Right lobe of liver (tissue), 6 donors: ENCODE data around the gene ZMYND8. TPM values are rescaled to one million over a fixed set of nuclear protein-coding genes. Genes with fewer than 3 reads are reported as not detected.

Source experiments
- ATAC-seq, 4 donors: fragments of 200-7000 bp; cut with Tn5 transposase; one replicate each; pipeline ENCODE4 v1.9.1; 2020; ENCODE audit warnings: mild to moderate bottlenecking in 4 of 4, moderate library complexity in 4 of 4
- DNase-seq, 3 donors: peaks; one replicate each; pipeline ENCODE4 v3.0.0-alpha.2; 2020
- H3K27ac ChIP-seq, 3 donors: fragments of 200-600 bp; one replicate each; pipeline ENCODE4 v1.8.0; 2022
- H3K27me3 ChIP-seq, 2 donors: fragments of 200-600 bp; one replicate each; pipeline ENCODE4 v1.8.0; 2022
- H3K36me3 ChIP-seq, 4 donors: fragments of 200-600 bp; sonication (generic) in 1 of 4; one replicate each; pipeline versions ENCODE4 v1.5.1 to v1.8.0; 2017 to 2022; ENCODE audit warnings: control low read depth in 1 of 4
- H3K4me1 ChIP-seq, 4 donors: fragments of 200-600 bp; sonication (generic) in 1 of 4; one replicate each; pipeline versions ENCODE4 v1.5.1 to v1.8.0; 2017 to 2022; ENCODE audit warnings: control low read depth in 1 of 4
- H3K4me3 ChIP-seq, 3 donors: fragments of 200-600 bp; one replicate each; pipeline ENCODE4 v1.8.0; 2022
- H3K9me3 ChIP-seq, 4 donors: fragments of 200-600 bp; sonication (generic) in 1 of 4; one replicate each; pipeline versions ENCODE4 v1.5.1 to v1.8.0; 2017 to 2022; ENCODE audit warnings: control low read depth in 1 of 4
- POLR2A ChIP-seq: fragments of 450-650 bp; IDR thresholded peaks from one replicate; pipeline ENCODE4 v1.6.1; 2017; ENCODE audit warnings: antibody characterized with exemption, mild to moderate bottlenecking
- WGBS: methylation state at CpG from one replicate; pipeline ENCODE4 v1.1.6; 2018; ENCODE audit warnings: low coverage, low lambda C conversion rate; ENCODE audit not compliant: insufficient coverage; ENCODE audit errors: missing lambda C conversion rate; 5-methylcytosine and 5-hydroxymethylcytosine counted together
- intact Hi-C, 2 donors: fragments of 100-400 bp; cut with DNase I; formaldehyde crosslinking; loops; one replicate each; pipeline versions ENCODE4 v1.11.2 to v1.14.1; 2022
- total RNA-seq, 6 experiments: library from RNA; depleted of rRNA in 2 of 6; stranded (reverse); fragments of >200 nt in 2 of 6; fragmentation: NEBNext Ultra II Directional in 3 of 6; extraction: Animal tissue kit (Norgen Biotek cat#: 25700) in 3 of 6; gene quantifications; one replicate each; pipeline versions ENCODE4 v1.1.0 to v1.2.4, GENCODE V29; 2016 to 2023
- TF ChIP-seq, protein P1 (sequence below), 4 donors: fragments of 200-600 bp in 3 of 4; fragments of 450-650 bp in 1 of 4; IDR thresholded peaks; one replicate each; pipeline versions ENCODE4 v1.5.1 to v1.8.0; 2016 to 2022; ENCODE audit warnings: antibody characterized with exemption in 4 of 4, mild to moderate bottlenecking in 2 of 4
- donor health status: DM: no; HTN: yes; CAD: no.
- donor health status: DM: no; HTN: no; CAD: no.
- donor health status: DM: no; HTN: no; CAD: no.
- donor health status: DM: no; HTN: yes; CAD: no.
- donor health status: DM: no; HTN: yes; CAD: no.

The ZMYND8 gene
- total RNA-seq, 6 experiments from 2014 or later = 7.8 to 25.7 (median 13.8) TPM

DNA sequence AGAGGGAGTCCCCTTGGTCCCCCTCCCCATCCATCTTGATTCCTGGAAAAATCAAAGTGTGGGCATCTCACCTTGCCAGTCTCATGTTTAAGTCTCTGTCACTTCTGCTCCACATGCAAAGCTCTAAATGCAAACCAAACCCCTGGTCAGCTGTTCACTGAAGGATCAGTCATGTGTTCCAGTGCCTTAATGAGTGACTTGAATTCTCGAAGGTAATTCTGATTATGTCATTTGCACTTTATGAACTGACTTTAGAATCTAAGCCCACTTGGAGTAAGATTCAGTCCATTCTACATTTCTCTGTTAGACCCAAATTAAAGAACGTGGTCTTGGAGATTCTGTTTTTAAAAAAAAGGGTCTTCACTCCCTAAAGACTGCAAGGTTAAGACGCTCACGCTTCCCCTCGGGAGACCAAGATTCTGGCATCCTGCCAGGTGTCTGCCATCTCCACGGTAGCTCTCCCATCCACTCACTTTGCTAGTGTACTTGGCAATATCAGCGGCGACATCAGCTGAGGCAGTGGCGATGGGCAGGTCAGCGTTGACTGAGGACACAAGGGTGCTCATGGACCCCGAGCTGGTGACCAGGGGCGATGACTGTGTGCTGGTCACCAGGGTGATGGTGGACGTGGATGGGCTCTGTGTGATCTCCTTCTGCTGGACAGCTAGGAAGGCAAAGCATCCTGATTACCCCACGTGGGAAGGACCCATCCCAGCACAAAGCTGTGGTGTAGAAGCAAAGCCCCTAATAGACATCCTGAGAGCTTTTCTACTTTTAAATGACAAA is 120.5 kb downstream of the ZMYND8 start:
- peaks cover 0 to 31% (median 0%) of the 10 kb centered on the region in 4 donors for H3K4me1 ChIP-seq
- no peaks in the 10 kb centered on the region for H3K9me3 ChIP-seq
- DNase-seq = no peak
- no peak overlapping the region for H3K27ac ChIP-seq
- intact Hi-C loops = no loop called here
- TF ChIP-seq, protein P1, sequence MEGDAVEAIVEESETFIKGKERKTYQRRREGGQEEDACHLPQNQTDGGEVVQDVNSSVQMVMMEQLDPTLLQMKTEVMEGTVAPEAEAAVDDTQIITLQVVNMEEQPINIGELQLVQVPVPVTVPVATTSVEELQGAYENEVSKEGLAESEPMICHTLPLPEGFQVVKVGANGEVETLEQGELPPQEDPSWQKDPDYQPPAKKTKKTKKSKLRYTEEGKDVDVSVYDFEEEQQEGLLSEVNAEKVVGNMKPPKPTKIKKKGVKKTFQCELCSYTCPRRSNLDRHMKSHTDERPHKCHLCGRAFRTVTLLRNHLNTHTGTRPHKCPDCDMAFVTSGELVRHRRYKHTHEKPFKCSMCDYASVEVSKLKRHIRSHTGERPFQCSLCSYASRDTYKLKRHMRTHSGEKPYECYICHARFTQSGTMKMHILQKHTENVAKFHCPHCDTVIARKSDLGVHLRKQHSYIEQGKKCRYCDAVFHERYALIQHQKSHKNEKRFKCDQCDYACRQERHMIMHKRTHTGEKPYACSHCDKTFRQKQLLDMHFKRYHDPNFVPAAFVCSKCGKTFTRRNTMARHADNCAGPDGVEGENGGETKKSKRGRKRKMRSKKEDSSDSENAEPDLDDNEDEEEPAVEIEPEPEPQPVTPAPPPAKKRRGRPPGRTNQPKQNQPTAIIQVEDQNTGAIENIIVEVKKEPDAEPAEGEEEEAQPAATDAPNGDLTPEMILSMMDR (IDR thresholded peaks at IDR 0.05) = no peak
- TF ChIP-seq POLR2A = no peak
- H3K36me3 ChIP-seq = peaks cover 0 to 26% (median 10%) of the 10 kb centered on the region in 4 donors
- 81% methylated on average over 6 of the region's 14 CpGs for WGBS
- no peaks in the 10 kb centered on the region for H3K27me3 ChIP-seq
- no peak for ATAC-seq
- no peak overlapping the region for H3K4me3 ChIP-seq

DNA sequence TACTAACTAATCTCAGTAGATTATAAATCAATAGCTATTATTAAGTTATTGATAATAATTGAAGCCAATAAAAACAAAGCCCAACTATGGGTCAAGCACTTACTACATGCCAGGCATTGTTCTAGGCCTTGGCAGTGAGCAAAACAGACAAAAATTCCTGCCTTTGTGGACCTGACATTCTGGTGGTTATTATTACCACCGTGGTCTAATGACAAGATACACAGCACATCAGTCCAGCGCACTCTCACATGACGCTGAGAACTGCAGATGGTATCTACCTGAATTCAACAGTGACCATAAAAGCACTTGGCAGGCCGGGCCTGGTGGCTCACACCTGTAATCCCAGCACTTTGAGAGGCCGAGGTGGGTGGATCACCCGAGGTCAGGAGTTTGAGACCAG is 121.4 kb downstream of the ZMYND8 start:
- no peak overlapping the region for H3K27ac ChIP-seq
- intact Hi-C loops = no loop called here
- ATAC-seq = no peak
- peaks cover 0 to 26% (median 10%) of the 10 kb centered on the region in 4 donors for H3K36me3 ChIP-seq
- no peak overlapping the region for H3K4me3 ChIP-seq
- peaks cover 0 to 31% (median 0%) of the 10 kb centered on the region in 4 donors for H3K4me1 ChIP-seq
- H3K9me3 ChIP-seq = no peaks in the 10 kb centered on the region
- DNase-seq = no peak
- WGBS = 95% methylated on average over 6 of the region's 6 CpGs
- H3K27me3 ChIP-seq = no peaks in the 10 kb centered on the region
- TF ChIP-seq, protein P1 (IDR thresholded peaks at IDR 0.05) = no peak
- TF ChIP-seq POLR2A = no peak

DNA sequence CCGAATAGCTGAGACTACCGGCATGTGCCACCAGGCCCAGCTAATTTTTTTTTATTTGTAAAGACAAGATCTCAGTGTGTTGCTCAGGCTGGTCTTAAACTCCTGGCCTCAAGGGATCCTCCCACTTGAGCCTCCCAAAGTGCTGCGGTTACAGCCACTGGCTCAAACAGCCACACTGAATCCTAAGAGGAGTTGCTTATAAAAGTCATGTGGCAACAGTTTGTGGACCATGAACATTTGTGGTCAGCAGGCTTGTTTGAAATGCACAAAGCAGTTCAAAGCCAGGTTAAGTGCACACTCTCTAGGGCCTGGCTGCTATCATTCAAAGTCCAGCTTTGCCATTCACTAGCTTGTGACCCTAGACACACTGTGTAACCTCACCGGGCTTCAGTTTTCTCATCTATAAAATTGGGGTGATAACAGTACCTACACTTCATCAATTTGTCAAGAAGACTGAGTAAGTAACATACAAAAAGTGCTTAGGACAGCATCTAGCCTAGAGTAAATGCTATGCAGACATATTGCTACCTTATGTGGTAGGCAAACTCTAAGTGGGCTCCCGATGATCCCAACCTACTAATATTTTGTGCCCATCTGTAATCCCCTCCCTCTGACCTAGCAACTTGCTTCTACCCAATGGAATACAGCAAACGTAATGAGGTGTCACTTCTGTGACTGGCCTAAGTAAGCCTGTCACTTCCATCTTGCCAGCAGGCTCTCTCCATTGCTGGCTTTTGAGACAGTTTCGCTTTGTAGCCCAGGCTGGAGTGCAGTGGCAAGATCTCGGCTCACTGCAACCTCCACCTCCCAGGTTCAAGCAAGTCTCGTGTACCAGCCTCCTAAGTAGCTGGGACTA is 122.9 kb downstream of the ZMYND8 start:
- Histone ChIP-seq H3K4me1 (peaks cover 0 to 31% (median 0%) of the 10 kb centered on the region in 4 donors), H3K27me3 (no peaks in the 10 kb centered on the region), H3K9me3 (no peaks in the 10 kb centered on the region), H3K27ac (peak overlapping the region in 1 of 3 donors; percentile 62), H3K36me3 (peaks cover 0 to 32% (median 10%) of the 10 kb centered on the region in 4 donors), H3K4me3 (no peak overlapping the region)
- WGBS = 61% methylated on average over 4 of the region's 9 CpGs
- intact Hi-C loops = no loop called here
- DNase-seq (peak in 1 of 3 donors; percentile 69), ATAC-seq (peak; percentile 80 to 90 (median 84))
- TF ChIP-seq, protein P1 (IDR thresholded peaks at IDR 0.05) = no peak
- TF ChIP-seq POLR2A = no peak

DNA sequence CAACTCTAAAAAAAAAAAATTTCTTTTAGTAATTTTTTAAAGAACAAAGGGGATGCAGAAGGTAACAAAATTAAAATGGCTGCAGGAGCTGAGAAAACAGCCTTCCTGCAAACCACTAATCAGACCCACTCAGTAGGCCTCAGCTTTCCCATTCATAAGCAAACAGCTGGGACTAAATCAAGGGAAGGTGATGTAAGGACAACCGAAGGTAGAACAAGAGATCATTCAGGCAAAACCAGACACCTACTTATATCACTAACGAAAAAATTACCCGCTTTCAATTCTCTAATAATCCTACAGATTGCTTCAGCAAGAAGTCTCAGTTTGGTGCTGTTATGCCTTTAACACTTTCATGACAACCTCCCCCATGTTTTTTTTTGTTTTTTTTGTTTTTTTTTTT is 124.0 kb downstream of the ZMYND8 start:
- DNase-seq (no peak), ATAC-seq (no peak)
- intact Hi-C loops = no loop called here
- H3K4me1 ChIP-seq = peaks cover 0 to 32% (median 2%) of the 10 kb centered on the region in 4 donors
- no peaks in the 10 kb centered on the region for H3K27me3 ChIP-seq
- no peaks in the 10 kb centered on the region for H3K9me3 ChIP-seq
- WGBS = 82% methylated on average over 3 of the region's 3 CpGs
- H3K36me3 ChIP-seq = peaks cover 0 to 30% (median 7%) of the 10 kb centered on the region in 4 donors
- no peak overlapping the region for H3K4me3 ChIP-seq
- TF ChIP-seq, protein P1 (IDR thresholded peaks at IDR 0.05) = no peak
- TF ChIP-seq POLR2A = no peak
- peak overlapping the region in 1 of 3 donors; percentile 62 for H3K27ac ChIP-seq
